ENCODE data around the gene RS1. TPM values are rescaled to one million over a fixed set of nuclear protein-coding genes. Genes with fewer than 3 reads are reported as not detected.

RS1 gene
- total RNA-seq, 2 donors from 2014 or later: not detected

- no peaks in the 10 kb centered on the region for H3K27me3 ChIP-seq
- peaks cover 13% of the 10 kb centered on the region for H3K4me1 ChIP-seq
- WGBS, 2 donors: 69 to 71% methylated on average over 12 of the region's 12 CpGs
- H3K9me3 ChIP-seq: no peaks in the 10 kb centered on the region
- intact Hi-C loops (cut with DNase I): no loop called here
- DNase-seq (no peak), ATAC-seq (peak; percentile 42)
- TF ChIP-seq POLR2A (IDR thresholded peaks at IDR 0.05): no peak
- no peak for TF ChIP-seq CTCF (IDR thresholded peaks at IDR 0.05)
- no peaks in the 10 kb centered on the region for H3K36me3 ChIP-seq (replicated peaks in 1 of 2; ENCODE audit: insufficient read depth in 1 of 2, low read depth in 2 of 2)
- no peak overlapping the region for H3K4me3 ChIP-seq
- H3K27ac ChIP-seq: peak overlapping the region in 1 of 4 donors; percentile 6
Measured at GRCh38 chrX:18702362-18703195, 30.7 kb upstream of the RS1 start.

GRCh38 chrX:18701621-18702361, 29.9 kb upstream of the RS1 start:
- H3K27me3 ChIP-seq: no peaks in the 10 kb centered on the region
- intact Hi-C loops (cut with DNase I): no loop called here
- H3K9me3 ChIP-seq: no peaks in the 10 kb centered on the region
- peaks cover 13% of the 10 kb centered on the region for H3K4me1 ChIP-seq
- DNase-seq (peak in 3 of 4 donors; percentile 29 to 47 (median 32)), ATAC-seq (no peak)
- H3K4me3 ChIP-seq: no peak overlapping the region
- TF ChIP-seq CTCF (IDR thresholded peaks at IDR 0.05): no peak
- no peak for TF ChIP-seq POLR2A (IDR thresholded peaks at IDR 0.05)
- H3K36me3 ChIP-seq (replicated peaks in 1 of 2; ENCODE audit: insufficient read depth in 1 of 2, low read depth in 2 of 2): no peaks in the 10 kb centered on the region
- H3K27ac ChIP-seq: peak overlapping the region in 1 of 4 donors; percentile 6
- WGBS, 2 donors: 69 to 78% methylated on average over 3 to 5 of the region's 5 CpGs

GRCh38 chrX:18698737-18699650, 27.1 kb upstream of the RS1 start:
- intact Hi-C loops (cut with DNase I): no loop called here
- no peaks in the 10 kb centered on the region for H3K27me3 ChIP-seq
- no peaks in the 10 kb centered on the region for H3K36me3 ChIP-seq (replicated peaks in 1 of 2; ENCODE audit: insufficient read depth in 1 of 2, low read depth in 2 of 2)
- no peak overlapping the region for H3K4me3 ChIP-seq
- ATAC-seq (no peak), DNase-seq (no peak)
- H3K9me3 ChIP-seq: no peaks in the 10 kb centered on the region
- no peak overlapping the region for H3K27ac ChIP-seq
- H3K4me1 ChIP-seq: peaks cover 13% of the 10 kb centered on the region
- WGBS, 2 donors: 91 to 98% methylated on average over 6 to 10 of the region's 12 CpGs
- no peak for TF ChIP-seq POLR2A (IDR thresholded peaks at IDR 0.05)
- no peak for TF ChIP-seq CTCF (IDR thresholded peaks at IDR 0.05)

DNA sequence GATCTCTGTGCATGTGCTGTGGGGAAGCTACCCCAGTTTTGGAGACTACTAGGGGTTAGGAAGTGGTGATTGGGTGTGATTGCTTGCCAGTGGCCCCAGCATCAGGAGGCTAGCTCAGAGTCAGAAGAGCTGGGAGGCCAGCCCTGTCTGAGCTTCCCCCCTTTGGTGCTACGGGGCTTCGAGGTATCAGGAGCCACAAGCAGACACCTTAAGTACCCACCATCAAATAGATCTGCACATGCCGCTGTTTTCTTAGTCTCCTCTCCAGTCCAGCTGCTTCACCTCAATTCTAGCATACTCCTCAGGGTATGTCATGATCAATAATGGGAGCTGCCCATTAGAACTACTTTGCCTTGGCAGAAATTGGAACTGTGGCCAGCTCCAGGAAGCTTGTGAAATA, 24.7 kb upstream of the RS1 start:
- H3K9me3 ChIP-seq: no peaks in the 10 kb centered on the region

More for the DNA sequence above, 24.7 kb upstream of the RS1 start:
- intact Hi-C loops (cut with DNase I): no loop called here
- H3K4me1 ChIP-seq: no peaks in the 10 kb centered on the region
- no peak for TF ChIP-seq CTCF (IDR thresholded peaks at IDR 0.05)
- H3K27ac ChIP-seq: no peak overlapping the region
- H3K36me3 ChIP-seq (replicated peaks in 1 of 2; ENCODE audit: insufficient read depth in 1 of 2, low read depth in 2 of 2): no peaks in the 10 kb centered on the region
- ATAC-seq (no peak), DNase-seq (no peak)
- WGBS, 2 donors: 80% methylated on average over 2 of the region's 3 CpGs; no CpG with 5 or more reads in 1 of the 2 donors
- no peaks in the 10 kb centered on the region for H3K27me3 ChIP-seq
- no peak overlapping the region for H3K4me3 ChIP-seq

Data from body of pancreas (tissue), 4 donors.